Measurements from ENCODE around the gene ATF7IP2. TPM values are rescaled to one million over a fixed set of nuclear protein-coding genes. Genes with fewer than 3 reads are reported as not detected.
"Not testable (repeated sequence)": the region's sequence is repeated elsewhere in the genome, so short reads cannot be mapped to it uniquely, and the experiment has no call there.

ATF7IP2 gene
- total RNA-seq, 1 experiment from 2014 or later, result 22.8 TPM

- H3K36me3 ChIP-seq (replicated peaks; ENCODE audit: control insufficient read depth, insufficient read depth, low read length); H3K27me3 ChIP-seq (ENCODE audit: control insufficient read depth, insufficient read depth, low read length); H3K4me3 ChIP-seq (ENCODE audit: insufficient read depth, low read depth, low read length); DNase-seq: not testable (repeated sequence)
Measured at GRCh38 chr16:10452208-10453158, 66.6 kb downstream of the ATF7IP2 start.

- no peak for DNase-seq
- no peak overlapping the region for H3K4me3 ChIP-seq (ENCODE audit: insufficient read depth, low read depth, low read length)
- H3K27me3 ChIP-seq (ENCODE audit: control insufficient read depth, insufficient read depth, low read length), result no peaks in the 10 kb centered on the region
- peaks cover 1% of the 10 kb centered on the region; the same call in 1 of the 2 replicates for H3K36me3 ChIP-seq (replicated peaks; ENCODE audit: control insufficient read depth, insufficient read depth, low read length)
Measured at GRCh38 chr16:10453159-10453510, 67.3 kb downstream of the ATF7IP2 start.

- no peaks in the 10 kb centered on the region for H3K27me3 ChIP-seq (ENCODE audit: control insufficient read depth, insufficient read depth, low read length)
- H3K36me3 ChIP-seq (replicated peaks; ENCODE audit: control insufficient read depth, insufficient read depth, low read length), result no peaks in the 10 kb centered on the region; the same call in 1 of the 2 replicates
- H3K4me3 ChIP-seq (ENCODE audit: insufficient read depth, low read depth, low read length), result no peak overlapping the region
- no peak for DNase-seq
Measured at GRCh38 chr16:10465821-10466220, 80.0 kb downstream of the ATF7IP2 start.

- Histone ChIP-seq H3K36me3 (replicated peaks; ENCODE audit: control insufficient read depth, insufficient read depth, low read length) (no peaks in the 10 kb centered on the region; the same call in 1 of the 2 replicates), H3K4me3 (ENCODE audit: insufficient read depth, low read depth, low read length) (no peak overlapping the region), H3K27me3 (ENCODE audit: control insufficient read depth, insufficient read depth, low read length) (no peaks in the 10 kb centered on the region)
- no peak for DNase-seq
Measured at GRCh38 chr16:10466313-10466712, 80.5 kb downstream of the ATF7IP2 start.

GRCh38 chr16:10466861-10467260 lies 81.0 kb downstream of the ATF7IP2 start:
- Histone ChIP-seq H3K36me3 (replicated peaks; ENCODE audit: control insufficient read depth, insufficient read depth, low read length) (no peaks in the 10 kb centered on the region; the same call in 1 of the 2 replicates), H3K27me3 (ENCODE audit: control insufficient read depth, insufficient read depth, low read length) (no peaks in the 10 kb centered on the region), H3K4me3 (ENCODE audit: insufficient read depth, low read depth, low read length) (no peak overlapping the region)
- DNase-seq, result no peak

- DNase-seq; H3K36me3 ChIP-seq (replicated peaks; ENCODE audit: control insufficient read depth, insufficient read depth, low read length); H3K4me3 ChIP-seq (ENCODE audit: insufficient read depth, low read depth, low read length); H3K27me3 ChIP-seq (ENCODE audit: control insufficient read depth, insufficient read depth, low read length): not testable (repeated sequence)
Measured at GRCh38 chr16:10476636-10477035, 90.8 kb downstream of the ATF7IP2 start.

GRCh38 chr16:10480151-10480550 lies 94.3 kb downstream of the ATF7IP2 start:
- H3K4me3 ChIP-seq (ENCODE audit: insufficient read depth, low read depth, low read length), result no peak overlapping the region
- no peaks in the 10 kb centered on the region for H3K27me3 ChIP-seq (ENCODE audit: control insufficient read depth, insufficient read depth, low read length)
- no peaks in the 10 kb centered on the region; the same call in 1 of the 2 replicates for H3K36me3 ChIP-seq (replicated peaks; ENCODE audit: control insufficient read depth, insufficient read depth, low read length)
- no peak for DNase-seq

- Histone ChIP-seq H3K36me3 (replicated peaks; ENCODE audit: control insufficient read depth, insufficient read depth, low read length) (no peaks in the 10 kb centered on the region; the same call in 1 of the 2 replicates), H3K27me3 (ENCODE audit: control insufficient read depth, insufficient read depth, low read length) (no peaks in the 10 kb centered on the region), H3K4me3 (ENCODE audit: insufficient read depth, low read depth, low read length) (no peak overlapping the region)
- DNase-seq, result no peak
Measured at GRCh38 chr16:10485159-10485558, 99.3 kb downstream of the ATF7IP2 start.

GRCh38 chr16:10485698-10486382 lies 100.0 kb downstream of the ATF7IP2 start:
- Histone ChIP-seq H3K36me3 (replicated peaks; ENCODE audit: control insufficient read depth, insufficient read depth, low read length) (no peaks in the 10 kb centered on the region; the same call in 1 of the 2 replicates), H3K27me3 (ENCODE audit: control insufficient read depth, insufficient read depth, low read length) (no peaks in the 10 kb centered on the region), H3K4me3 (ENCODE audit: insufficient read depth, low read depth, low read length) (no peak overlapping the region)
- no peak for DNase-seq

GRCh38 chr16:10490141-10490540 lies 104.3 kb downstream of the ATF7IP2 start:
- Histone ChIP-seq H3K4me3 (ENCODE audit: insufficient read depth, low read depth, low read length) (no peak overlapping the region), H3K27me3 (ENCODE audit: control insufficient read depth, insufficient read depth, low read length) (no peaks in the 10 kb centered on the region), H3K36me3 (replicated peaks; ENCODE audit: control insufficient read depth, insufficient read depth, low read length) (no peaks in the 10 kb centered on the region)
- DNase-seq, result no peak

GRCh38 chr16:10493276-10493675 lies 107.4 kb downstream of the ATF7IP2 start:
- no peak overlapping the region for H3K4me3 ChIP-seq (ENCODE audit: insufficient read depth, low read depth, low read length)
- no peaks in the 10 kb centered on the region for H3K27me3 ChIP-seq (ENCODE audit: control insufficient read depth, insufficient read depth, low read length)
- no peaks in the 10 kb centered on the region for H3K36me3 ChIP-seq (replicated peaks; ENCODE audit: control insufficient read depth, insufficient read depth, low read length)
- no peak for DNase-seq

GRCh38 chr16:10494343-10495030 lies 108.6 kb downstream of the ATF7IP2 start:
- no peaks in the 10 kb centered on the region for H3K27me3 ChIP-seq (ENCODE audit: control insufficient read depth, insufficient read depth, low read length)
- no peak overlapping the region for H3K4me3 ChIP-seq (ENCODE audit: insufficient read depth, low read depth, low read length)
- DNase-seq, result no peak
- no peaks in the 10 kb centered on the region for H3K36me3 ChIP-seq (replicated peaks; ENCODE audit: control insufficient read depth, insufficient read depth, low read length)

GRCh38 chr16:10495031-10495345 lies 109.1 kb downstream of the ATF7IP2 start:
- H3K36me3 ChIP-seq (replicated peaks; ENCODE audit: control insufficient read depth, insufficient read depth, low read length), result no peaks in the 10 kb centered on the region
- H3K4me3 ChIP-seq (ENCODE audit: insufficient read depth, low read depth, low read length), result no peak overlapping the region
- DNase-seq, result no peak
- H3K27me3 ChIP-seq (ENCODE audit: control insufficient read depth, insufficient read depth, low read length), result no peaks in the 10 kb centered on the region

- Histone ChIP-seq H3K36me3 (replicated peaks; ENCODE audit: control insufficient read depth, insufficient read depth, low read length) (no peaks in the 10 kb centered on the region), H3K4me3 (ENCODE audit: insufficient read depth, low read depth, low read length) (no peak overlapping the region), H3K27me3 (ENCODE audit: control insufficient read depth, insufficient read depth, low read length) (no peaks in the 10 kb centered on the region)
- DNase-seq, result no peak
Measured at GRCh38 chr16:10497132-10498101, 111.6 kb downstream of the ATF7IP2 start.
